OCI-LY7 (cell line): ENCODE results near the gene KRT75.

ENCODE experiments used
- CTCF ChIP-seq: fragments of 200-600 bp; sonication (generic); conservative IDR thresholded peaks from 2 replicates; pipeline ENCODE4 v1.5.1; 2014; ENCODE audit warnings: mild to moderate bottlenecking, antibody characterized with exemption, low read length, moderate library complexity, mixed read lengths
- EZH2phosphoT487 ChIP-seq: fragments of 200-600 bp; sonication (generic); IDR thresholded peaks from 2 replicates; pipeline ENCODE4 v1.6.1; 2018; ENCODE audit warnings: low read depth, borderline replicate concordance, mild to moderate bottlenecking, mixed run types, antibody characterized with exemption, low read length, moderate library complexity, mixed read lengths

- TF ChIP-seq CTCF (no peak), EZH2phosphoT487 (no peak)
Observed at GRCh38 chr12:52423661-52424500, 10.3 kb downstream of the KRT75 start.
